Sigmoid colon (tissue), 7 donors: Measurements from ENCODE around the gene MCEE. TPM values are rescaled to one million over a fixed set of nuclear protein-coding genes. Genes with fewer than 3 reads are reported as not detected.

Experiments used
- DNase-seq: peaks from one replicate; pipeline ENCODE4 v3.0.0-alpha.2; 2019
- H3K27ac ChIP-seq, 4 donors: fragments of 200-600 bp; sonication (generic); one replicate each; pipeline ENCODE4 v1.5.1; 2016 to 2019; ENCODE audit warnings: mild to moderate bottlenecking in 1 of 4
- H3K27me3 ChIP-seq, 3 donors: fragments of 200-600 bp; sonication (generic); one replicate each; pipeline ENCODE4 v1.5.1; 2019; ENCODE audit warnings: mild to moderate bottlenecking in 1 of 3
- H3K36me3 ChIP-seq, 4 donors: fragments of 200-600 bp; sonication (generic); one replicate each; pipeline ENCODE4 v1.5.1; 2016 to 2019
- H3K4me1 ChIP-seq, 4 donors: fragments of 200-600 bp; sonication (generic); one replicate each; pipeline ENCODE4 v1.5.1; 2017 to 2019
- H3K4me3 ChIP-seq, 4 donors: fragments of 200-600 bp; sonication (generic); one replicate each; pipeline ENCODE4 v1.5.1; 2017 to 2019; ENCODE audit warnings: mild to moderate bottlenecking in 2 of 4, moderate library complexity in 1 of 4
- H3K9me3 ChIP-seq, 4 donors: fragments of 200-600 bp in 3 of 4; sonication (generic) in 3 of 4; one replicate each; pipeline versions ENCODE4 v1.5.1 to v1.6.1; 2013 to 2019
- EP300 ChIP-seq, 4 donors: sonication (generic); formaldehyde crosslinking; IDR thresholded peaks; one replicate each; pipeline ENCODE4 v1.6.1; 2017; ENCODE audit warnings: antibody characterized with exemption in 4 of 4
- POLR2A ChIP-seq, 2 donors: fragments of 450-650 bp; IDR thresholded peaks; one replicate each; pipeline ENCODE4 v1.6.1; 2016; ENCODE audit warnings: antibody characterized with exemption in 2 of 2, mild to moderate bottlenecking in 2 of 2, moderate library complexity in 2 of 2
- POLR2AphosphoS5 ChIP-seq, 4 donors: sonication (generic); formaldehyde crosslinking; IDR thresholded peaks; one replicate each; pipeline ENCODE4 v1.6.1; 2017; ENCODE audit warnings: antibody characterized with exemption in 4 of 4
- WGBS, 2 donors: extraction: QIAGEN DNeasy Blood & Tissue Kit; methylation state at CpG; one replicate each; pipeline ENCODE4 v1.1.7; 2013; 5-methylcytosine and 5-hydroxymethylcytosine counted together
- intact Hi-C: fragments of 100-400 bp; cut with DNase I; formaldehyde crosslinking; loops from one replicate; pipeline ENCODE4 v1.15.1; 2023
- polyA plus RNA-seq, 3 donors: library from polyadenylated mRNA; stranded (reverse); fragments of 200-250 nt; gene quantifications; one replicate each; pipeline ENCODE4 v1.2.3, GENCODE V29; 2013
- total RNA-seq, 4 donors: library from RNA; depleted of rRNA; stranded (reverse); fragments of >200 nt; gene quantifications; one replicate each; pipeline ENCODE4 v1.1.0, GENCODE V29; 2016
- TF ChIP-seq, protein P1 (sequence below), 4 experiments: fragments of 450-650 bp in 3 of 4; fragments of 200-600 bp in 1 of 4; IDR thresholded peaks; one replicate each; pipeline ENCODE4 v1.5.1; 2016 to 2019; ENCODE audit warnings: antibody characterized with exemption in 4 of 4, mild to moderate bottlenecking in 3 of 4, moderate library complexity in 2 of 4
- donor health status: healthy with polysubstance abuse.
- donor health status: Bipolar disorder and iron deficiency.
- donor health status: healthy.

The MCEE gene
- total and polyA plus RNA-seq, 7 donors: 8.1 to 46.2 (median 18.8) TPM

DNA sequence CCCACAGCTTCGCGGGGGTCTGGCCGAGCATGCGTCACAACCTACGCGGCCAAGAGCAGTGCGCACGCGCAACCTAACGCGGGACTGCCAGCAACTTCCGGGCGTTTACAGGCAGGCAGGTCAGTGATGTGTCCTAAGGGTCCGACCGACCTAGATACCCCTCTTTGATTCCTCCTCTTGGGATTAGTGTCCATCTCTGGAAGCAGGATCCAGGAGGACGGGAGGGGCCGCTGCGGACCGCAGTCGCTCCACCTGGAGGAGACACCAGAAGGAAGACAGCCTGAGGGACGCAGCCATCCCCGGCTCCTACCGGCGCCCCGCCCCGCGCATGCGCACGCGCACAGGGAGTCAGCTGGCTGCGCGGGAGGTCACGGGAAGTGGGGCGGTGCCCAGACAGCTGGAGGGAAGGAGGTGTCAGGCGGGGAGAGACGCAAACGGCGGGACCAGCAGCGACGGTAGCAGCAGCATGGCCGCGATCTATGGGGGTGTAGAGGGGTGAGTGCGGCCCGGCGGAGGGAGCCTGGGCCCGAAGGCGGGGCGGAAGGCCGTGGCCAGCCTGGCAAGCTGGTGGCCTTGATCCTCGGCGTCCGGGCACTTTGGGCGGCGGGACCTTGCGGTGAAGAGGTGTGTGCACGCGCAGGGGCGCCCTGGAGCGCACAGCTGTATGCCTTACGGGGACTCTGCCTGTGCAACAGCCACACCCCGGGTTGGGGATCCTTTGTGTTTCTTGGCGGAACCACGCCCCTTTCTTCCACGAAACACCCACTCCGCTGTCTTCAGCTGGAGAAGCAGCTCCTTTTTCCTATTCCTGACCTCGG is 61.6 kb downstream of the MCEE start, which contains the start of gene NAGK:
TSS of gene NAGK (plus strand) at position 431 of the 818 bp plus-strand sequence. CDS start at position 467, 36 bp downstream.
- no peaks in the 10 kb centered on the region for H3K27me3 ChIP-seq
- H3K9me3 ChIP-seq: no peaks in the 10 kb centered on the region
- intact Hi-C loops: loop anchor here (2.0 to 5.0 kb wide), 3 partner anchors 62 to 91 kb away; partner anchors contain the start of genes ANKRD53, MCEE, MPHOSPH10 and TEX261
- peaks cover 0 to 38% (median 34%) of the 10 kb centered on the region in 4 donors for H3K4me1 ChIP-seq
- H3K4me3 ChIP-seq: peak within 1 kb of the TSS; percentile 79 to 89 (median 80)
- peak; percentile 99 for DNase-seq
- H3K27ac ChIP-seq: peak within 1 kb of the TSS; percentile 92 to 96 (median 94)
- peaks cover 0 to 21% (median 6%) of the 10 kb centered on the region in 4 donors for H3K36me3 ChIP-seq
- 0% methylated on average over 66 of the region's 66 CpGs for WGBS, 2 donors
- peak in 2 of 4 donors; percentile 14 to 82 for TF ChIP-seq EP300 (IDR thresholded peaks at IDR 0.05)
- TF ChIP-seq POLR2A (IDR thresholded peaks at IDR 0.05): peak; percentile 100
- TF ChIP-seq POLR2AphosphoS5 (IDR thresholded peaks at IDR 0.05): peak; percentile 100
- TF ChIP-seq, protein P1, sequence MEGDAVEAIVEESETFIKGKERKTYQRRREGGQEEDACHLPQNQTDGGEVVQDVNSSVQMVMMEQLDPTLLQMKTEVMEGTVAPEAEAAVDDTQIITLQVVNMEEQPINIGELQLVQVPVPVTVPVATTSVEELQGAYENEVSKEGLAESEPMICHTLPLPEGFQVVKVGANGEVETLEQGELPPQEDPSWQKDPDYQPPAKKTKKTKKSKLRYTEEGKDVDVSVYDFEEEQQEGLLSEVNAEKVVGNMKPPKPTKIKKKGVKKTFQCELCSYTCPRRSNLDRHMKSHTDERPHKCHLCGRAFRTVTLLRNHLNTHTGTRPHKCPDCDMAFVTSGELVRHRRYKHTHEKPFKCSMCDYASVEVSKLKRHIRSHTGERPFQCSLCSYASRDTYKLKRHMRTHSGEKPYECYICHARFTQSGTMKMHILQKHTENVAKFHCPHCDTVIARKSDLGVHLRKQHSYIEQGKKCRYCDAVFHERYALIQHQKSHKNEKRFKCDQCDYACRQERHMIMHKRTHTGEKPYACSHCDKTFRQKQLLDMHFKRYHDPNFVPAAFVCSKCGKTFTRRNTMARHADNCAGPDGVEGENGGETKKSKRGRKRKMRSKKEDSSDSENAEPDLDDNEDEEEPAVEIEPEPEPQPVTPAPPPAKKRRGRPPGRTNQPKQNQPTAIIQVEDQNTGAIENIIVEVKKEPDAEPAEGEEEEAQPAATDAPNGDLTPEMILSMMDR (IDR thresholded peaks at IDR 0.05): no peak

- TF ChIP-seq POLR2A (IDR thresholded peaks at IDR 0.05) (no peak), EP300 (IDR thresholded peaks at IDR 0.05) (no peak), POLR2AphosphoS5 (IDR thresholded peaks at IDR 0.05) (no peak)
- TF ChIP-seq, protein P1 (IDR thresholded peaks at IDR 0.05): no peak
- 6 to 7% methylated on average over 26 of the region's 26 CpGs for WGBS, 2 donors
- H3K27me3 ChIP-seq: no peaks in the 10 kb centered on the region
- peaks cover 0 to 38% (median 34%) of the 10 kb centered on the region in 4 donors for H3K4me1 ChIP-seq
- intact Hi-C loops: loop anchor here (2.0 to 5.0 kb wide), 3 partner anchors 63 to 90 kb away; partner anchors contain the start of genes ANKRD53, MCEE, MPHOSPH10 and TEX261
- peak overlapping the region; percentile 79 to 89 (median 80) for H3K4me3 ChIP-seq
- peak; percentile 58 for DNase-seq
- H3K36me3 ChIP-seq: peaks cover 0 to 14% (median under 1%) of the 10 kb centered on the region in 4 donors
- H3K9me3 ChIP-seq: no peaks in the 10 kb centered on the region
- H3K27ac ChIP-seq: peak overlapping the region; percentile 92 to 96 (median 94)
These were observed 62.3 kb downstream of the MCEE start for GRCh38 chr2:71067567-71068217.

- Histone ChIP-seq H3K27ac (peak overlapping the region in 2 of 4 donors; percentile 94), H3K36me3 (peaks cover 0 to 6% (median 0%) of the 10 kb centered on the region in 4 donors), H3K9me3 (no peaks in the 10 kb centered on the region), H3K4me1 (peaks cover 0 to 37% (median 33%) of the 10 kb centered on the region in 4 donors), H3K27me3 (no peaks in the 10 kb centered on the region), H3K4me3 (no peak overlapping the region)
- TF ChIP-seq EP300 (IDR thresholded peaks at IDR 0.05): no peak
- TF ChIP-seq POLR2AphosphoS5 (IDR thresholded peaks at IDR 0.05): no peak
- TF ChIP-seq POLR2A (IDR thresholded peaks at IDR 0.05): no peak
- TF ChIP-seq, protein P1 (IDR thresholded peaks at IDR 0.05): no peak
- intact Hi-C loops: loop anchor here (5.0 kb wide), 1 partner anchor 90 kb away; the partner anchor contains the start of gene ANKRD53
- DNase-seq: peak; percentile 2
- WGBS, 2 donors: 84 to 93% methylated on average over 3 of the region's 3 CpGs
These were observed 63.2 kb downstream of the MCEE start for GRCh38 chr2:71066856-71067255.

DNA sequence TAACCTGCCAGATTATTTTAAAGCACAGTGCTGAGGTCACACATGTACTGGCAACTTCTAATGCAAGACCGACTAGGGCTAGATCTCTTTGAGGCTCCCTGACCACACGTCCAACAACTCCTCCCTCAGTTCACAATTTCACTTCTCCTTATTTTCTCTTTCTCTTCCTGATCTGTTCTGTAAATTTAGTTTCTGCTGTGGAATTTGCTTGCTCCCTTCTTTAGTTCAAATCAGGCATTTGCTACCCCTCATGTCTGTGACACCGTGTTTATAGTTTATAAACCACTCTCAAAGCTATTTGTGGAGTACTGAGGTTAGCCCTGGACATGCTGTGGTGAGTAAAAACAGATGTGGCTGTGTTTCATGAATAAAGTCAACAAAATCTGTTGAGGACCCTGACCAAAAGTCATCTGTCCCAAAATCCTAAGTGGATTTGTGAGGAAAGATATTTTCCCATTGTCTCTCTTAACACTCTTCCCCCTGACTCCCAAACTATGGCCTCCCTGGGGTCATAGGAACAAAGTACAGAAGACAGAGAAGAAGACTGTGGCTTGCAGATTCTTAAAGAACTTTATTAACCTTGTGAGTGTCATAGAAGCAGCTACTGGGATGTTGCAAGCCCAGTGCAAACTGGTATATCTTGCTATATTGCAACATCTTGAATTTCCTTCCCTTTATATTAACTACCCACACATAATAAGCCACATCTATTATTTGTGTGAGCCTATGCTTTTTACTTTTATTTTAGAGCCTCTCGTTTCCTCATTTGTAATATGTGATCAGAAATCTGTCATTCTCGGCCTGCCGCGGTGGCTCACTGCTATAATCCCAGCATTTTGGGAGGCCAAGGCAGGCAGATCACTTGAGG is 65.0 kb downstream of the MCEE start:
- peaks cover 0 to 19% (median 16%) of the 10 kb centered on the region in 4 donors for H3K4me1 ChIP-seq
- no peaks in the 10 kb centered on the region for H3K27me3 ChIP-seq
- H3K9me3 ChIP-seq: no peaks in the 10 kb centered on the region
- TF ChIP-seq EP300 (IDR thresholded peaks at IDR 0.05): no peak
- no peak for TF ChIP-seq POLR2A (IDR thresholded peaks at IDR 0.05)
- TF ChIP-seq, protein P1 (IDR thresholded peaks at IDR 0.05): no peak
- TF ChIP-seq POLR2AphosphoS5 (IDR thresholded peaks at IDR 0.05): no peak
- H3K4me3 ChIP-seq: no peak overlapping the region
- peak overlapping the region; percentile 43 to 57 (median 48) for H3K27ac ChIP-seq
- intact Hi-C loops: loop anchor here (5.0 kb wide), 1 partner anchor 88 kb away; the partner anchor contains the start of gene ANKRD53
- DNase-seq: no peak
- no peaks in the 10 kb centered on the region for H3K36me3 ChIP-seq
- 53 to 76% methylated on average over 7 of the region's 7 CpGs for WGBS, 2 donors
